Spleen (tissue), 13 donors: ENCODE data around the gene TPST2. TPM values are rescaled to one million over a fixed set of nuclear protein-coding genes. Genes with fewer than 3 reads are reported as not detected.
A peak's percentile ranks its signal among the peaks of the same experiment; 100 is the strongest.

Experiments used
- DNase-seq: peaks from one replicate; pipeline ENCODE4 v3.0.0-alpha.2; 2020
- H3K27ac ChIP-seq, 8 donors: fragments of 200-600 bp; sonication (generic) in 7 of 8; 1 replicate in 4 of 8; 2 replicates in 4 of 8; pipeline versions ENCODE4 v1.5.0 to v1.8.0; 2016 to 2021; ENCODE audit warnings: inconsistent platforms in 4 of 8, mild to moderate bottlenecking in 4 of 8, moderate library complexity in 1 of 8
- H3K27me3 ChIP-seq, 7 donors: fragments of 200-600 bp; sonication (generic) in 6 of 7; replicated peaks in 1 of 7; 1 replicate in 4 of 7; 2 replicates in 3 of 7; pipeline versions ENCODE4 v1.5.0 to v1.8.0; 2016 to 2021; ENCODE audit warnings: inconsistent platforms in 3 of 7, mild to moderate bottlenecking in 1 of 7
- H3K36me3 ChIP-seq, 6 donors: fragments of 200-600 bp; sonication (generic) in 5 of 6; 1 replicate in 4 of 6; 2 replicates in 2 of 6; pipeline versions ENCODE4 v1.5.0 to v1.8.0; 2016 to 2021; ENCODE audit warnings: inconsistent platforms in 2 of 6
- H3K4me1 ChIP-seq, 6 donors: fragments of 200-600 bp; sonication (generic) in 5 of 6; 1 replicate in 3 of 6; 2 replicates in 3 of 6; pipeline versions ENCODE4 v1.5.0 to v1.8.0; 2016 to 2021; ENCODE audit warnings: inconsistent platforms in 3 of 6
- H3K4me3 ChIP-seq, 8 donors: fragments of 200-600 bp; sonication (generic) in 7 of 8; 1 replicate in 4 of 8; 2 replicates in 4 of 8; pipeline versions ENCODE4 v1.5.0 to v1.8.0; 2016 to 2021; ENCODE audit warnings: inconsistent platforms in 4 of 8, mild to moderate bottlenecking in 4 of 8, moderate library complexity in 2 of 8
- H3K9me3 ChIP-seq, 8 donors: fragments of 200-600 bp; sonication (generic) in 7 of 8; 1 replicate in 4 of 8; 2 replicates in 4 of 8; pipeline versions ENCODE4 v1.5.0 to v1.8.0; 2016 to 2021; ENCODE audit warnings: inconsistent platforms in 4 of 8
- CTCF ChIP-seq, 11 experiments: fragments of 200-600 bp in 7 of 11; fragments of 450-650 bp in 4 of 11; sonication (generic) in 4 of 11; IDR thresholded peaks in 8 of 11; conservative IDR thresholded peaks in 3 of 11; 1 replicate in 7 of 11; 2 replicates in 4 of 11; pipeline versions ENCODE4 v1.4.0 to v1.8.0; 2016 to 2021; ENCODE audit warnings: antibody characterized with exemption in 11 of 11, inconsistent platforms in 4 of 11, mild to moderate bottlenecking in 1 of 11
- POLR2A ChIP-seq, 3 donors: fragments of 450-650 bp; IDR thresholded peaks; one replicate each; pipeline ENCODE4 v1.5.1; 2017; ENCODE audit warnings: antibody characterized with exemption in 3 of 3, mild to moderate bottlenecking in 1 of 3
- POLR2AphosphoS5 ChIP-seq, 3 donors: sonication (generic); formaldehyde crosslinking; IDR thresholded peaks; one replicate each; pipeline ENCODE4 v1.5.1; 2017; ENCODE audit warnings: antibody characterized with exemption in 3 of 3
- WGBS, 5 donors: extraction: QIAGEN DNeasy Blood & Tissue Kit in 3 of 5; methylation state at CpG; one replicate each; pipeline versions ENCODE4 v1.1.5 to v1.1.7; 2013 to 2018; 5-methylcytosine and 5-hydroxymethylcytosine counted together
- intact Hi-C: fragments of 100-400 bp; cut with DNase I; formaldehyde crosslinking; loops from one replicate; pipeline ENCODE4 v1.15.0; 2023; ENCODE audit warnings: low total_unique reads
- long read RNA-seq, 2 donors: transcript quantifications; one replicate each; lab custom pipeline, GENCODE V29; 2026
- polyA plus RNA-seq, 3 donors: library from polyadenylated mRNA; stranded (reverse); fragments of 200-250 nt; gene quantifications; one replicate each; pipeline ENCODE4 v1.2.1, GENCODE V29; 2013
- total RNA-seq, 7 donors: library from RNA; depleted of rRNA in 3 of 7; stranded (reverse); fragments of >200 nt in 3 of 7; fragmentation: NEBNext Ultra II Directional in 4 of 7; extraction: Animal tissue kit (Norgen Biotek cat#: 25700) in 4 of 7; gene quantifications; one replicate each; pipeline versions ENCODE4 v1.1.0 to v1.2.1, GENCODE V29; 2016 to 2021
- donor health status: healthy with polysubstance abuse.
- donor health status: DM: no; HTN: no; CAD: no; lungs with moderate emphysema.
- donor health status: DM: no; HTN: no; CAD: no.
- donor health status: Bipolar disorder and iron deficiency.
- donor health status: healthy.
- donor health status: DM: no; HTN: no; CAD: no.
- donor health status: DM: yes; HTN: yes; CAD: no.

The TPST2 gene
- total RNA-seq, result 100 to 1,000 TPM in 2 of 7 donors, 10 to 100 TPM in 5; 43.5 to 119 (median 63.2) TPM
- polyA plus RNA-seq, result 10 to 100 TPM; 14.6 to 22.2 (median 16.6) TPM
- long read RNA-seq, donor 1, full-length matches to known transcripts, result 16 of 57 reads
- long read RNA-seq, donor 1, partial matches to known transcripts, result 41 of 57 reads
- long read RNA-seq, donor 1, other reads (novel, unspliced or antisense), result 0 of 57 reads
- long read RNA-seq, donor 2, full-length matches to known transcripts, result 13 of 13 reads
- long read RNA-seq, donor 2, partial matches to known transcripts, result 0 of 13 reads
- long read RNA-seq, donor 2, other reads (novel, unspliced or antisense), result 0 of 13 reads

- Histone ChIP-seq H3K9me3 (peaks cover 0 to 3% (median 0%) of the 10 kb centered on the region in 8 donors), H3K27ac (peak within 1 kb of the TSS; percentile 79 to 97 (median 91)), H3K27me3 (no peaks in the 10 kb centered on the region), H3K4me1 (peaks cover 32 to 91% (median 78%) of the 10 kb centered on the region in 6 donors), H3K4me3 (peak within 1 kb of the TSS; percentile 85 to 99 (median 90)), H3K36me3 (peaks cover 0 to 5% (median 0%) of the 10 kb centered on the region in 6 donors)
- TF ChIP-seq POLR2AphosphoS5 (IDR thresholded peaks at IDR 0.05) (peak; percentile 93 to 95 (median 94)), CTCF (IDR thresholded peaks at IDR 0.05 in 8 of 11, conservative IDR thresholded peaks at IDR 0.05 in 3 of 11) (peak in 3 of 11 experiments; percentile 11 to 25 (median 18)), POLR2A (IDR thresholded peaks at IDR 0.05) (peak in 2 of 3 donors; percentile 67 to 77)
- 1 to 5% (median 1%) methylated on average over 9 to 72 of the region's 72 CpGs for WGBS, 5 donors
- intact Hi-C loops, result no loop called here
- DNase-seq, result peak; percentile 95
These were observed at the start of gene TPST2 for GRCh38 chr22:26589845-26590736. TSS of gene TPST2 (minus strand) at chr22:26590132. CDS start at chr22:26541630, 48,502 bp downstream.

- no peak for DNase-seq
- Histone ChIP-seq H3K4me1 (peaks cover 0 to 10% (median 0%) of the 10 kb centered on the region in 6 donors), H3K36me3 (no peaks in the 10 kb centered on the region), H3K4me3 (no peak overlapping the region), H3K27ac (no peak overlapping the region), H3K27me3 (no peaks in the 10 kb centered on the region), H3K9me3 (no peaks in the 10 kb centered on the region)
- WGBS, 5 donors, result 42 to 79% (median 52%) methylated on average over 1 of the region's 1 CpG
- no peak for TF ChIP-seq POLR2AphosphoS5 (IDR thresholded peaks at IDR 0.05)
- no peak for TF ChIP-seq CTCF (IDR thresholded peaks at IDR 0.05 in 8 of 11, conservative IDR thresholded peaks at IDR 0.05 in 3 of 11)
- no peak for TF ChIP-seq POLR2A (IDR thresholded peaks at IDR 0.05)
- intact Hi-C loops, result no loop called here
These were observed 46.4 kb upstream of the TPST2 start for GRCh38 chr22:26636296-26636695.

- Histone ChIP-seq H3K27me3 (no peaks in the 10 kb centered on the region), H3K9me3 (peaks cover 0 to 4% (median 0%) of the 10 kb centered on the region in 8 donors), H3K36me3 (no peaks in the 10 kb centered on the region), H3K4me3 (no peak overlapping the region), H3K4me1 (peaks cover 0 to 15% (median 0%) of the 10 kb centered on the region in 6 donors), H3K27ac (no peak overlapping the region)
- DNase-seq, result no peak
- TF ChIP-seq POLR2AphosphoS5 (IDR thresholded peaks at IDR 0.05) (no peak), POLR2A (IDR thresholded peaks at IDR 0.05) (no peak), CTCF (IDR thresholded peaks at IDR 0.05 in 8 of 11, conservative IDR thresholded peaks at IDR 0.05 in 3 of 11) (no peak)
- intact Hi-C loops, result no loop called here
- WGBS, 5 donors, result 82 to 96% (median 91%) methylated on average over 2 of the region's 2 CpGs
These were observed 45.2 kb upstream of the TPST2 start for GRCh38 chr22:26635117-26635516.
